ENCODE measurements around the gene CDH15. TPM values are rescaled to one million over a fixed set of nuclear protein-coding genes. Genes with fewer than 3 reads are reported as not detected.
A peak's percentile ranks its signal among the peaks of the same experiment; 100 is the strongest.

The CDH15 gene
- total RNA-seq, 1 donor from 2014 or later = not detected

GRCh38 chr16:89219365-89219764, 47.8 kb downstream of the CDH15 start:
- H3F3A ChIP-seq (ENCODE audit: low read depth) = peaks cover 6% of the 10 kb centered on the region
- H3K27me3 Mint-ChIP-seq (ENCODE audit: insufficient read depth, low read depth) = peaks cover 2% of the 10 kb centered on the region
- H3K4me3 ChIP-seq = no peak overlapping the region
- no peak overlapping the region for H3K27ac Mint-ChIP-seq
- H3K27me3 ChIP-seq = no peaks in the 10 kb centered on the region
- peaks cover 3% of the 10 kb centered on the region for H3K4me1 ChIP-seq
- no peak overlapping the region for H3K9ac ChIP-seq
- no peak for DNase-seq (ENCODE audit: low spot score)
- H3K36me3 ChIP-seq = no peaks in the 10 kb centered on the region
- H3K9me3 Mint-ChIP-seq = no peaks in the 10 kb centered on the region
- no peak overlapping the region for H3K27ac ChIP-seq
- peak overlapping the region; percentile 74 for H3K4me3 Mint-ChIP-seq
- H3K4me1 Mint-ChIP-seq = peaks cover 12% of the 10 kb centered on the region
- peaks cover 3% of the 10 kb centered on the region for H4K20me1 ChIP-seq (ENCODE audit: low read depth)
- H3K79me2 ChIP-seq (ENCODE audit: low read depth) = peaks cover 22% of the 10 kb centered on the region
- no peak overlapping the region for H3K4me2 ChIP-seq
- no peak overlapping the region for H2AFZ ChIP-seq (replicated peaks)
- H3K9me3 ChIP-seq (ENCODE audit: low read depth) = no peaks in the 10 kb centered on the region
- peaks cover 10% of the 10 kb centered on the region for H3K36me3 Mint-ChIP-seq
- TF ChIP-seq, protein P1, sequence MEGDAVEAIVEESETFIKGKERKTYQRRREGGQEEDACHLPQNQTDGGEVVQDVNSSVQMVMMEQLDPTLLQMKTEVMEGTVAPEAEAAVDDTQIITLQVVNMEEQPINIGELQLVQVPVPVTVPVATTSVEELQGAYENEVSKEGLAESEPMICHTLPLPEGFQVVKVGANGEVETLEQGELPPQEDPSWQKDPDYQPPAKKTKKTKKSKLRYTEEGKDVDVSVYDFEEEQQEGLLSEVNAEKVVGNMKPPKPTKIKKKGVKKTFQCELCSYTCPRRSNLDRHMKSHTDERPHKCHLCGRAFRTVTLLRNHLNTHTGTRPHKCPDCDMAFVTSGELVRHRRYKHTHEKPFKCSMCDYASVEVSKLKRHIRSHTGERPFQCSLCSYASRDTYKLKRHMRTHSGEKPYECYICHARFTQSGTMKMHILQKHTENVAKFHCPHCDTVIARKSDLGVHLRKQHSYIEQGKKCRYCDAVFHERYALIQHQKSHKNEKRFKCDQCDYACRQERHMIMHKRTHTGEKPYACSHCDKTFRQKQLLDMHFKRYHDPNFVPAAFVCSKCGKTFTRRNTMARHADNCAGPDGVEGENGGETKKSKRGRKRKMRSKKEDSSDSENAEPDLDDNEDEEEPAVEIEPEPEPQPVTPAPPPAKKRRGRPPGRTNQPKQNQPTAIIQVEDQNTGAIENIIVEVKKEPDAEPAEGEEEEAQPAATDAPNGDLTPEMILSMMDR (IDR thresholded peaks at IDR 0.05) = no peak
- TF ChIP-seq EZH2 (IDR thresholded peaks at IDR 0.05) (no peak), EZH2phosphoT487 (IDR thresholded peaks at IDR 0.05) (no peak)

DNA sequence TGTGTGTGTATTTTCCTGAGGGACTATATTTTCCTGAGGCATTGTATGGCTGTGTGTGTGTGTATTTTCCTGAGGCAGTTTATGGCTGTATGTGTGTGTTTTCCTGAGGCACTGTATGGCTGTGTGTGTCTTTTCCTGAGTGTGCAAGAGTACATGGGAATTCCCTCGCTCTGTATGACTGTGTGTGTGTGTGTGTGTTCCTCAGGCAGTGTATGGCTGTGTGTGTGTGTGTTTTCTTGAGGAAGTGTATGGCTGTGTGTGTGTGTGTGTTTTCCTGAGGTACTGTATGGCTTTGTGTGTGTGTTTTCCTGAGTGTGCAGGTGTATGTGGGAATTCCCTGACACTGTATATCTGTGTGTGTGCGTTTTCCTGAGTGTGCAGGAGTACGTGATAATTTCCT, 50.1 kb downstream of the CDH15 start:
- peaks cover 3% of the 10 kb centered on the region for H3K4me1 ChIP-seq
- peaks cover 6% of the 10 kb centered on the region for H3F3A ChIP-seq (ENCODE audit: low read depth)
- no peak overlapping the region for H3K4me3 ChIP-seq
- no peaks in the 10 kb centered on the region for H3K9me3 Mint-ChIP-seq
- no peaks in the 10 kb centered on the region for H4K20me1 ChIP-seq (ENCODE audit: low read depth)
- H3K79me2 ChIP-seq (ENCODE audit: low read depth) = peaks cover 22% of the 10 kb centered on the region
- H3K27me3 Mint-ChIP-seq (ENCODE audit: insufficient read depth, low read depth) = peaks cover 5% of the 10 kb centered on the region
- H3K36me3 ChIP-seq = no peaks in the 10 kb centered on the region
- H3K4me2 ChIP-seq = no peak overlapping the region
- no peak overlapping the region for H2AFZ ChIP-seq (replicated peaks)
- no peaks in the 10 kb centered on the region for H3K9me3 ChIP-seq (ENCODE audit: low read depth)
- H3K4me1 Mint-ChIP-seq = peaks cover 8% of the 10 kb centered on the region
- H3K4me3 Mint-ChIP-seq = no peak overlapping the region
- TF ChIP-seq, protein P1 (IDR thresholded peaks at IDR 0.05) = no peak
- TF ChIP-seq EZH2phosphoT487 (IDR thresholded peaks at IDR 0.05) = no peak
- TF ChIP-seq EZH2 (IDR thresholded peaks at IDR 0.05) = no peak
- H3K9ac ChIP-seq = no peak overlapping the region
- no peak overlapping the region for H3K27ac ChIP-seq
- no peak for DNase-seq (ENCODE audit: low spot score)
- H3K36me3 Mint-ChIP-seq = peaks cover 22% of the 10 kb centered on the region
- H3K27me3 ChIP-seq = no peaks in the 10 kb centered on the region
- no peak overlapping the region for H3K27ac Mint-ChIP-seq

DNA sequence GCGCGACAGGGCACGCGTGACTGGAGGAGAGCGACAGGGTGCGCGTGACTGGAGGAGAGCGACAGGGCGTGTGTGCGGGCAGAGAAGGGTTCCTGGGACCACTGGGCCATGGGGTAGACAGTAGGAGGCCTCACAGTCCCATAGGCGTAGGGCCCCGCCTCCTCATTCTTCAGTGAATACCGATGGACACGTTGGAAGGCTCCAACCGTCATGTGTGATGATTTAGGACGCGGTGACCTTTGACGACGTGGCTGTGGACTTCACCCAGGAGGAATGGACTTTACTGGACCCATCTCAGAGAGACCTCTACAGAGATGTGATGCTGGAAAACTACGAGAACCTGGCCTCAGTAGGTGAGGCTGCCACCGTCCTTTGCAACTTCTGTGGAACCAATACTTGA, 51.4 kb downstream of the CDH15 start:
- no peak overlapping the region for H3K4me3 Mint-ChIP-seq
- H3K4me1 Mint-ChIP-seq = peaks cover 3% of the 10 kb centered on the region

More for the DNA sequence above, 51.4 kb downstream of the CDH15 start:
- H3K9me3 ChIP-seq (ENCODE audit: low read depth) = no peaks in the 10 kb centered on the region
- no peaks in the 10 kb centered on the region for H4K20me1 ChIP-seq (ENCODE audit: low read depth)
- DNase-seq (ENCODE audit: low spot score) = no peak
- H3K9ac ChIP-seq = no peak overlapping the region
- peaks cover 4% of the 10 kb centered on the region for H3K9me3 Mint-ChIP-seq
- peaks cover 5% of the 10 kb centered on the region for H3K27me3 Mint-ChIP-seq (ENCODE audit: insufficient read depth, low read depth)
- H3K36me3 Mint-ChIP-seq = peaks cover 33% of the 10 kb centered on the region
- H2AFZ ChIP-seq (replicated peaks) = no peak overlapping the region
- H3K4me2 ChIP-seq = no peak overlapping the region
- peaks cover 12% of the 10 kb centered on the region for H3K36me3 ChIP-seq
- H3K4me3 ChIP-seq = no peak overlapping the region
- H3K27ac Mint-ChIP-seq = no peak overlapping the region
- no peaks in the 10 kb centered on the region for H3K27me3 ChIP-seq
- peaks cover 18% of the 10 kb centered on the region for H3K79me2 ChIP-seq (ENCODE audit: low read depth)
- no peaks in the 10 kb centered on the region for H3F3A ChIP-seq (ENCODE audit: low read depth)
- H3K27ac ChIP-seq = no peak overlapping the region
- TF ChIP-seq, protein P1 (IDR thresholded peaks at IDR 0.05) = no peak
- TF ChIP-seq EZH2 (IDR thresholded peaks at IDR 0.05) (no peak), EZH2phosphoT487 (IDR thresholded peaks at IDR 0.05) (no peak)
- H3K4me1 ChIP-seq = peaks cover 3% of the 10 kb centered on the region

Data from neural progenitor cell (in vitro differentiated cells).